ENCODE measurements around the gene DCAF5. TPM values are rescaled to one million over a fixed set of nuclear protein-coding genes. Genes with fewer than 3 reads are reported as not detected.
A peak's percentile ranks its signal among the peaks of the same experiment; 100 is the strongest.

Gene DCAF5
- total RNA-seq, 1 donor, result 38.7 TPM

- TF ChIP-seq, protein P1, sequence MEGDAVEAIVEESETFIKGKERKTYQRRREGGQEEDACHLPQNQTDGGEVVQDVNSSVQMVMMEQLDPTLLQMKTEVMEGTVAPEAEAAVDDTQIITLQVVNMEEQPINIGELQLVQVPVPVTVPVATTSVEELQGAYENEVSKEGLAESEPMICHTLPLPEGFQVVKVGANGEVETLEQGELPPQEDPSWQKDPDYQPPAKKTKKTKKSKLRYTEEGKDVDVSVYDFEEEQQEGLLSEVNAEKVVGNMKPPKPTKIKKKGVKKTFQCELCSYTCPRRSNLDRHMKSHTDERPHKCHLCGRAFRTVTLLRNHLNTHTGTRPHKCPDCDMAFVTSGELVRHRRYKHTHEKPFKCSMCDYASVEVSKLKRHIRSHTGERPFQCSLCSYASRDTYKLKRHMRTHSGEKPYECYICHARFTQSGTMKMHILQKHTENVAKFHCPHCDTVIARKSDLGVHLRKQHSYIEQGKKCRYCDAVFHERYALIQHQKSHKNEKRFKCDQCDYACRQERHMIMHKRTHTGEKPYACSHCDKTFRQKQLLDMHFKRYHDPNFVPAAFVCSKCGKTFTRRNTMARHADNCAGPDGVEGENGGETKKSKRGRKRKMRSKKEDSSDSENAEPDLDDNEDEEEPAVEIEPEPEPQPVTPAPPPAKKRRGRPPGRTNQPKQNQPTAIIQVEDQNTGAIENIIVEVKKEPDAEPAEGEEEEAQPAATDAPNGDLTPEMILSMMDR (IDR thresholded peaks at IDR 0.05; ENCODE audit: extremely low read depth, low read depth, low read length), result no peak
- Histone ChIP-seq H3K27me3 (ENCODE audit: insufficient read depth, low read length) (no peaks in the 10 kb centered on the region), H2AFZ (ENCODE audit: low read length) (no peak overlapping the region), H3K27ac (ENCODE audit: low read depth, low read length) (no peak overlapping the region), H3K9me3 (ENCODE audit: low read depth, low read length) (no peaks in the 10 kb centered on the region), H4K20me1 (ENCODE audit: insufficient read depth, low read length) (peaks cover 2% of the 10 kb centered on the region), H3K36me3 (ENCODE audit: insufficient read depth, low read length) (no peaks in the 10 kb centered on the region), H3K4me3 (ENCODE audit: insufficient read depth, low read length) (no peak overlapping the region), H3K4me2 (ENCODE audit: insufficient read depth, low read length) (no peak overlapping the region), H3K4me1 (ENCODE audit: insufficient read depth, low read length) (peaks cover 66% of the 10 kb centered on the region), H3K79me2 (ENCODE audit: insufficient read depth, low read length) (no peaks in the 10 kb centered on the region)
- no peak for DNase-seq (ENCODE audit: insufficient read length, low spot score, missing footprints)
Measured at GRCh38 chr14:69040353-69040752, 112.6 kb downstream of the DCAF5 start.

DNA sequence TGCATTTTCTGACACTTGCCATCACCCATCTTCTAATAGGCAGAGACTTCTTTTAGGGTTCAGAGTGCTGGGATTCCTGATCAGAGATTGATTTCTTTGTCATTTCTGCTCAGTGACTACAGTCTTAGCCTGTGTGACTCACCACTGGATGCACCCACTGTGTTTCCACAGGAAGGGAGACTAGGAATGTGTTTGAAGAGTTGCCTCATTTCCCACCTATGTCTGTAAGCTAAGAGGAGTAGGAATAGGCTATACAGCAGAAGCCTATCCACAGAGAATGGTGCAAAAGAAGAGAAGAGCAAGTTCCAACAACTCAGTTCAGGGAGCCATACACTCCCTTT lies 113.7 kb downstream of the DCAF5 start:
- H2AFZ ChIP-seq (ENCODE audit: low read length), result peak overlapping the region; percentile 38
- peaks cover 66% of the 10 kb centered on the region for H3K4me1 ChIP-seq (ENCODE audit: insufficient read depth, low read length)
- no peaks in the 10 kb centered on the region for H3K36me3 ChIP-seq (ENCODE audit: insufficient read depth, low read length)
- peak overlapping the region; percentile 91 for H3K27ac ChIP-seq (ENCODE audit: low read depth, low read length)
- no peaks in the 10 kb centered on the region for H3K9me3 ChIP-seq (ENCODE audit: low read depth, low read length)
- no peaks in the 10 kb centered on the region for H3K27me3 ChIP-seq (ENCODE audit: insufficient read depth, low read length)
- TF ChIP-seq, protein P1 (IDR thresholded peaks at IDR 0.05; ENCODE audit: extremely low read depth, low read depth, low read length), result no peak
- H3K4me3 ChIP-seq (ENCODE audit: insufficient read depth, low read length), result no peak overlapping the region
- peak; percentile 84 for DNase-seq (ENCODE audit: insufficient read length, low spot score, missing footprints)
- peaks cover 2% of the 10 kb centered on the region for H4K20me1 ChIP-seq (ENCODE audit: insufficient read depth, low read length)
- no peaks in the 10 kb centered on the region for H3K79me2 ChIP-seq (ENCODE audit: insufficient read depth, low read length)
- H3K4me2 ChIP-seq (ENCODE audit: insufficient read depth, low read length), result peak overlapping the region; percentile 35

GRCh38 chr14:69038455-69039287 lies 114.2 kb downstream of the DCAF5 start:
- Histone ChIP-seq H3K27me3 (ENCODE audit: insufficient read depth, low read length) (no peaks in the 10 kb centered on the region), H3K4me1 (ENCODE audit: insufficient read depth, low read length) (peaks cover 63% of the 10 kb centered on the region), H2AFZ (ENCODE audit: low read length) (peak overlapping the region; percentile 38), H3K27ac (ENCODE audit: low read depth, low read length) (peak overlapping the region; percentile 91), H4K20me1 (ENCODE audit: insufficient read depth, low read length) (peaks cover 2% of the 10 kb centered on the region), H3K4me3 (ENCODE audit: insufficient read depth, low read length) (no peak overlapping the region), H3K79me2 (ENCODE audit: insufficient read depth, low read length) (no peaks in the 10 kb centered on the region), H3K36me3 (ENCODE audit: insufficient read depth, low read length) (no peaks in the 10 kb centered on the region), H3K4me2 (ENCODE audit: insufficient read depth, low read length) (peak overlapping the region; percentile 35), H3K9me3 (ENCODE audit: low read depth, low read length) (no peaks in the 10 kb centered on the region)
- TF ChIP-seq, protein P1 (IDR thresholded peaks at IDR 0.05; ENCODE audit: extremely low read depth, low read depth, low read length), result no peak
- peak; percentile 86 for DNase-seq (ENCODE audit: insufficient read length, low spot score, missing footprints)

DNA sequence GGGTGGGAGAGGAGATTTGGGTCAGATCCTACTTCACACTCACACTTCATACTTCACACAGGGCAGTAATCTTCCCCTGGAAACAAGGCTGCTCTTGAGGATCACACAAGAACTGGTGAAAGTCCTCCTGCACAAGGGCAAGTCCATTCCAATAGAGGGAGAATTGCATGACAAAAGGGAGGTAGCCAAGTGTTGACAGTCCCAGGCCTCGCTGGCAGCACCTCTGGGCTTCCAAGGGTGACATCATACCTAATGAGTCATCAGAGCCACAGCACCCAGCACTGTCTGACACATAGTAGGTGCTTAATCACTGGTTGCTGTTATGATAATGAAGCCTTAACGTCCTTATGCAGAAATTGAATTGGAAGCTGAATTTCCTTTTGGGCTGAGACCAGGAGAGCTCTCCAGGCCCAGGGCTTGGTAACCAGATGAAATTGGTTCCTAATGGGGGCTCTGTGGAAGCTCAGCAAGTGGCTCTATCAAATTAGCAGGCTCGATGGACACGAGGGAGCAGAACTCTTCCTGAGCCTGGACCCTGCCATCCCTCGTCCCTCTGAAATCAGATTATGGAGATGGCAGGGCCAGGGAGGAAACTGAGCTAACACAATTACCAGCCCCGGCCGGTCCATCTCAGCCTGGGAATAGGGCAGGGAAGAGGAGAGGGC lies 115.0 kb downstream of the DCAF5 start:
- TF ChIP-seq, protein P1 (IDR thresholded peaks at IDR 0.05; ENCODE audit: extremely low read depth, low read depth, low read length), result no peak
- Histone ChIP-seq H3K27ac (ENCODE audit: low read depth, low read length) (peak overlapping the region; percentile 91), H3K9me3 (ENCODE audit: low read depth, low read length) (no peaks in the 10 kb centered on the region), H3K27me3 (ENCODE audit: insufficient read depth, low read length) (no peaks in the 10 kb centered on the region), H2AFZ (ENCODE audit: low read length) (no peak overlapping the region), H3K4me1 (ENCODE audit: insufficient read depth, low read length) (peaks cover 56% of the 10 kb centered on the region), H4K20me1 (ENCODE audit: insufficient read depth, low read length) (peaks cover 2% of the 10 kb centered on the region), H3K79me2 (ENCODE audit: insufficient read depth, low read length) (no peaks in the 10 kb centered on the region), H3K36me3 (ENCODE audit: insufficient read depth, low read length) (no peaks in the 10 kb centered on the region), H3K4me2 (ENCODE audit: insufficient read depth, low read length) (peak overlapping the region; percentile 35), H3K4me3 (ENCODE audit: insufficient read depth, low read length) (no peak overlapping the region)
- no peak for DNase-seq (ENCODE audit: insufficient read length, low spot score, missing footprints)
